ENCODE measurements around the gene CAPN11.

Gene CAPN11

DNA sequence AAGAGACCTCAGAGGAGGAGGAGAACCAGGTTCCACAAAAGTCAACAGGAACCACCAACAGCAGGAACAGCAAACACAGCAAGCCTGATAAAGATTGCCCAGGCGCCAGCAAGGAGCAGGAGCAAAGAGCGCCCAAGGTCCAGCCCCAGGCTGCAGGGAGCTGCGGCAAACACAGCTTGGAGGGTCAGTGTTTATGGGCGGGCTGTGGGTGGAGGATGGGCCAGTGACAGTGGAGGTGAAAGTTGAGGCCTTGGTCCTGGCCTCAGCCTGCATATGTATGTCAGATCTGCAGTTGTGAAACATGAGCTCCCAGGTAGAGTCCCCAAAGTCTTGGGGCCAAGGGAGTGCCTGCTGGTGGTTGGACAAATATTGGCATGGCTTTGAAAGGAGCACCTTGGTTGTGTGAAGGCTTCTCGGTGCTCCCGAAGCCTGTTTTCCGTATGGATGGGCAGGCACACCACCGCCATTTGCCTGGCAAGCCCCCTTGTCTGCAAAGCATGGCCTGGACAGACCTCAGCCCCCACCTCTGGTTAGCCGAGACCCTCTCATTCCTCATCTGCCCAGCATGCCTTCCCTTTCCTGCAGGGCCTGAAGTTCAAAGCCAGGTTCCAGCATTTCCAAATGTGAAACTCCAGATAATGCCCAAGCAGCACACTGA, 2.0 kb upstream of the CAPN11 start:
- peak; percentile 31 for DNase-seq (ENCODE audit: low read depth, low spot score)
- Histone ChIP-seq H3K9me3 (ENCODE audit: control insufficient read depth, insufficient read depth, low read length) (no peaks in the 10 kb centered on the region), H3K27ac (ENCODE audit: low read length) (no peak overlapping the region), H3K36me3 (ENCODE audit: control insufficient read depth, insufficient read depth, low read length) (no peaks in the 10 kb centered on the region), H3K27me3 (ENCODE audit: control insufficient read depth, insufficient read depth, low read length) (no peaks in the 10 kb centered on the region), H3K4me3 (ENCODE audit: low read length) (no peak overlapping the region), H3K4me1 (ENCODE audit: control insufficient read depth, insufficient read depth, low read length) (no peaks in the 10 kb centered on the region; the same call in 1 of the 2 replicates)
- no CpG with 5 or more reads among the region's 9 CpGs for WGBS (ENCODE audit: insufficient coverage, insufficient read length)

DNA sequence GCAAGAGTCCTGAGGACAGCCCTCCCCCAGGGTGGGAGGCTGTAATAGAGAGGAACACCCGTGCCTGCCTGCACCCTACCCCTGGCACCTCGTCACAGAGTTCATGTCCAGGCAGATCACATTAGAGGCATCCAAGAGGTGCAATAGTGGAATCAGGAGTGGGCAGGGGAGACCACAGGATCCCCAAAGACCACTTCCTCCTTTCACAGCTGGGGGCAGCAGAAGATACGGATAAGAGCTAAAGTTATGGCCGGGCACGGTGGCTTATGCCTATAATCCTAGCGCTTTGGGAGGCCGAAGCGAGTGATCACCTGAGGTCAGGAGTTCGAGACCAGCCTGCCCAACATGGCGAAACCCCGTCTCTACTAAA, 1.5 kb upstream of the CAPN11 start:
- no peak overlapping the region for H3K4me3 ChIP-seq (ENCODE audit: low read length)
- H3K9me3 ChIP-seq (ENCODE audit: control insufficient read depth, insufficient read depth, low read length): no peaks in the 10 kb centered on the region
- no CpG with 5 or more reads among the region's 11 CpGs for WGBS (ENCODE audit: insufficient coverage, insufficient read length)
- no peaks in the 10 kb centered on the region for H3K27me3 ChIP-seq (ENCODE audit: control insufficient read depth, insufficient read depth, low read length)
- no peaks in the 10 kb centered on the region for H3K36me3 ChIP-seq (ENCODE audit: control insufficient read depth, insufficient read depth, low read length)
- DNase-seq (ENCODE audit: low read depth, low spot score): no peak
- H3K27ac ChIP-seq (ENCODE audit: low read length): no peak overlapping the region
- no peaks in the 10 kb centered on the region; the same call in 1 of the 2 replicates for H3K4me1 ChIP-seq (ENCODE audit: control insufficient read depth, insufficient read depth, low read length)

DNA sequence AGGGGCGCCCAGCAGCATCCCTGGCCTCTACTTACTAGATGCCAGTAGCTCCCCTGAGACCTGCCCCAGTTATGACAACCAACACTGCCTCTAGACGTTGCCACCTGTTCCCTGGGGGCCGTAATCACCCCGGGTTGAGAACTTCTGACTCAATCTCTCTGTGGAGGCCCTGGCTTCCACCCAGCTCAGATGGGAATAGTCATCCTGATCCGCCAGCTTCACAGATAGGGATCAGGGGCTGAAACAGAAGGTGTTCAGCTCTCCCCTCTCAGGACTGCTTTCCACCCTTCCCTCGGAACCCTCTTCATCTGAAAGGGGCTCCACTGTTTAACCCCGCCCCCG, 3.3 kb downstream of the CAPN11 start:
- H3K4me3 ChIP-seq (ENCODE audit: low read length): no peak overlapping the region
- no peak for DNase-seq (ENCODE audit: low read depth, low spot score)
- no peak overlapping the region for H3K27ac ChIP-seq (ENCODE audit: low read length)
- WGBS (ENCODE audit: insufficient coverage, insufficient read length): no CpG with 5 or more reads among the region's 8 CpGs
- no peaks in the 10 kb centered on the region for H3K9me3 ChIP-seq (ENCODE audit: control insufficient read depth, insufficient read depth, low read length)
- H3K4me1 ChIP-seq (ENCODE audit: control insufficient read depth, insufficient read depth, low read length): peaks cover 11% of the 10 kb centered on the region
- H3K36me3 ChIP-seq (ENCODE audit: control insufficient read depth, insufficient read depth, low read length): no peaks in the 10 kb centered on the region
- no peaks in the 10 kb centered on the region for H3K27me3 ChIP-seq (ENCODE audit: control insufficient read depth, insufficient read depth, low read length)

DNA sequence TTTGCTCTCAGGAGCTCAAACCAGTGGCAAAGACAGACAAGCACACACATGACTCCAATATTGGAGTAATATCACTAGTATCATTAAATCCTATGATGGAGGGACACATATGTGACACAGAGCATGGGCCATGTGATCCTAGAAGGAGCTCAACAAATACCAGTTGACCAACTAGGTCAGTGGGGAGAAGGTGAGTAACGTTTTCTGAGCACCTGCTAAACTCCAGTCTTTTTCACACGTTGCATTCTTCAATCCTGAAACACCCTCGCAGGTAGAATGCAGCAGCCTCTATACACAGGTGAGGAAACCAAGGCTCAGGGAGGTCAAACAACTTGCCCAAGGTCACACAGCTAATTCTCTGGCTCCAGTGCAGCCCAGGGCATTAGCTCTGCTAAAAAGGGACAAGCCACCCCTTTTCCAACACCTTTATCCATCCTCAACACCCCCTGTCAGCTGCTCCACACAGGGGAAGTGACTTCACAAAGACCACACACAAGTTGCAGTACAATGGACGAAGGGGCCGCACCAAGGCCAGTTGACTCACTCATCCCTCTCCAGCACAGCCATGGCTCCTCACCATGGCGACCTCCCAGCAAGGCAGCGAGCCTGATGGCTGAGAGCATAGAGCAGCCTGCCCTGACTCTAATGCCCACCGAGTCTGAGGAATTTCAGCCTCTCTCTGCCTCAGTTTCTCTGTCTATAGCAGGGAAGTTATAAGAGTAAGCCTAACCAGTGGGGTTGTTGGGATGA, 4.4 kb downstream of the CAPN11 start:
- no peaks in the 10 kb centered on the region for H3K9me3 ChIP-seq (ENCODE audit: control insufficient read depth, insufficient read depth, low read length)
- no peaks in the 10 kb centered on the region for H3K36me3 ChIP-seq (ENCODE audit: control insufficient read depth, insufficient read depth, low read length)
- H3K4me3 ChIP-seq (ENCODE audit: low read length): no peak overlapping the region
- DNase-seq (ENCODE audit: low read depth, low spot score): no peak
- no peaks in the 10 kb centered on the region for H3K27me3 ChIP-seq (ENCODE audit: control insufficient read depth, insufficient read depth, low read length)
- H3K27ac ChIP-seq (ENCODE audit: low read length): no peak overlapping the region
- no CpG with 5 or more reads among the region's 8 CpGs for WGBS (ENCODE audit: insufficient coverage, insufficient read length)
- peaks cover 11% of the 10 kb centered on the region for H3K4me1 ChIP-seq (ENCODE audit: control insufficient read depth, insufficient read depth, low read length)

GRCh38 chr6:44166116-44166515, 7.5 kb downstream of the CAPN11 start:
- Histone ChIP-seq H3K9me3 (ENCODE audit: control insufficient read depth, insufficient read depth, low read length) (no peaks in the 10 kb centered on the region), H3K4me1 (ENCODE audit: control insufficient read depth, insufficient read depth, low read length) (peaks cover 11% of the 10 kb centered on the region), H3K4me3 (ENCODE audit: low read length) (no peak overlapping the region), H3K27me3 (ENCODE audit: control insufficient read depth, insufficient read depth, low read length) (no peaks in the 10 kb centered on the region), H3K36me3 (ENCODE audit: control insufficient read depth, insufficient read depth, low read length) (no peaks in the 10 kb centered on the region), H3K27ac (ENCODE audit: low read length) (no peak overlapping the region)
- no peak for DNase-seq (ENCODE audit: low read depth, low spot score)
- no CpG with 5 or more reads among the region's 7 CpGs for WGBS (ENCODE audit: insufficient coverage, insufficient read length)

- Histone ChIP-seq H3K4me1 (ENCODE audit: control insufficient read depth, insufficient read depth, low read length) (peaks cover 11% of the 10 kb centered on the region), H3K4me3 (ENCODE audit: low read length) (no peak overlapping the region), H3K27me3 (ENCODE audit: control insufficient read depth, insufficient read depth, low read length) (no peaks in the 10 kb centered on the region), H3K9me3 (ENCODE audit: control insufficient read depth, insufficient read depth, low read length) (no peaks in the 10 kb centered on the region), H3K27ac (ENCODE audit: low read length) (no peak overlapping the region), H3K36me3 (ENCODE audit: control insufficient read depth, insufficient read depth, low read length) (no peaks in the 10 kb centered on the region)
- WGBS (ENCODE audit: insufficient coverage, insufficient read length): no CpG with 5 or more reads among the region's 16 CpGs
- peak; percentile 37 for DNase-seq (ENCODE audit: low read depth, low spot score)
Observed at GRCh38 chr6:44166591-44167184, 8.1 kb downstream of the CAPN11 start.

DNA sequence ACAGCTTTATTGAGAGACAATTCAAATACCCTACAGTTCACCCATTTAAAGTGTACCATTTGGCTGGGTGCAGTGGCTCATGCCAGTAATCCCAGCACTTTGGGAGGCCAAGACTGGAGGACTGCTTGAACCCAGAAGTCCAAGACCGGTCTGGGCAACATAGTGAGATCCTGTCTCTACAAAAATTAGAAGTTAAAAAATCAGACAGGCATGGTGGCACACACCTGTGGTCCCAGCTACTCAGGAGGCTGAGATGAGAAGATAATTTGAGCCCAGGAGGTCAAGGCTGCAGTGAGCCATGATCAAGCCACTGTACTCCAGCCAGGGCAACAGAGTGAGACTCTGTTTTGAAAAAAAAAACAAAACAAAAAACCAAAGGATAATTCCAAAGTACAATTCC, 8.9 kb downstream of the CAPN11 start:
- H3K4me1 ChIP-seq (ENCODE audit: control insufficient read depth, insufficient read depth, low read length): peaks cover 11% of the 10 kb centered on the region
- no peaks in the 10 kb centered on the region for H3K9me3 ChIP-seq (ENCODE audit: control insufficient read depth, insufficient read depth, low read length)
- H3K27ac ChIP-seq (ENCODE audit: low read length): no peak overlapping the region
- DNase-seq (ENCODE audit: low read depth, low spot score): no peak
- H3K4me3 ChIP-seq (ENCODE audit: low read length): no peak overlapping the region
- no peaks in the 10 kb centered on the region for H3K36me3 ChIP-seq (ENCODE audit: control insufficient read depth, insufficient read depth, low read length)
- no peaks in the 10 kb centered on the region for H3K27me3 ChIP-seq (ENCODE audit: control insufficient read depth, insufficient read depth, low read length)
- WGBS (ENCODE audit: insufficient coverage, insufficient read length): no CpG with 5 or more reads among the region's 1 CpG

- Histone ChIP-seq H3K27ac (ENCODE audit: low read length) (no peak overlapping the region), H3K4me1 (ENCODE audit: control insufficient read depth, insufficient read depth, low read length) (peaks cover 13% of the 10 kb centered on the region)
Observed at GRCh38 chr6:44169154-44169553, 10.5 kb downstream of the CAPN11 start.

GRCh38 chr6:44169886-44170570, 11.4 kb downstream of the CAPN11 start:
- H3K27me3 ChIP-seq (ENCODE audit: control insufficient read depth, insufficient read depth, low read length): no peaks in the 10 kb centered on the region

More at GRCh38 chr6:44169154-44169553, 10.5 kb downstream of the CAPN11 start:
- no peak for DNase-seq (ENCODE audit: low read depth, low spot score)
- Histone ChIP-seq H3K4me3 (ENCODE audit: low read length) (no peak overlapping the region), H3K9me3 (ENCODE audit: control insufficient read depth, insufficient read depth, low read length) (no peaks in the 10 kb centered on the region), H3K27me3 (ENCODE audit: control insufficient read depth, insufficient read depth, low read length) (no peaks in the 10 kb centered on the region), H3K36me3 (ENCODE audit: control insufficient read depth, insufficient read depth, low read length) (no peaks in the 10 kb centered on the region)
- WGBS (ENCODE audit: insufficient coverage, insufficient read length): no CpG with 5 or more reads among the region's 9 CpGs

DNA sequence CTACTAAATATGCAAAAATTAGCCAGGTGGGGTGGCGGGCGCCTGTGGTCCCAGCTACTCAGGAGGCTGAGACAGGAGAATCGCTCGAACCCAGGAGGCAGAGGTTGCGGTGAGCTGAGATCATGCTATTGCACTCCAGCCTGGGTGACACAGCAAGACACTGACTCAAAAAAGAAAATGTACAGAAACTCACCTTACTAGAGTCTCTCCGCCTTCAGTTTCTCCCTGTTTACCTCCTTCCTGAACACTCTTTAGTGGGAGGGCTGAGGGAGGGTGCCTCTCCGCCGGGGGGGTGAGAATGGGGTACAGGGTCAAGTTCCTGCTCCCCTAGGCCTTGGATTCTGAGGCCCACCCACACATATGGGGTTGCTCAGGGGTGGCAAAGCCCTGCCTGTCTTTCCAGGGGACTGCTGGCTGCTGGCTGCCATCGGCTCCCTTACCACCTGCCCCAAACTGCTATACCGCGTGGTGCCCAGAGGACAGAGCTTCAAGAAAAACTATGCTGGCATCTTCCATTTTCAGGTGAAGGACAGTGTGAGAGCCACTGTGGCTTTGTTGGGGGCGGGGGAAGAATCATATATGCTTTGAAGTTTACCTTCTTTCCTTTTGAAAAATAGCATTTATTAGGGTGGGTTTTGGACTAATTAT, 13.4 kb downstream of the CAPN11 start:
- no CpG with 5 or more reads among the region's 12 CpGs for WGBS (ENCODE audit: insufficient coverage, insufficient read length)

More at GRCh38 chr6:44169886-44170570, 11.4 kb downstream of the CAPN11 start:
- H3K4me3 ChIP-seq (ENCODE audit: low read length): no peak overlapping the region
- H3K9me3 ChIP-seq (ENCODE audit: control insufficient read depth, insufficient read depth, low read length): no peaks in the 10 kb centered on the region
- DNase-seq (ENCODE audit: low read depth, low spot score): no peak
- no peak overlapping the region for H3K27ac ChIP-seq (ENCODE audit: low read length)
- H3K4me1 ChIP-seq (ENCODE audit: control insufficient read depth, insufficient read depth, low read length): peaks cover 11% of the 10 kb centered on the region; the same call in 1 of the 2 replicates
- WGBS (ENCODE audit: insufficient coverage, insufficient read length): no CpG with 5 or more reads among the region's 10 CpGs
- no peaks in the 10 kb centered on the region for H3K36me3 ChIP-seq (ENCODE audit: control insufficient read depth, insufficient read depth, low read length)

More for the DNA sequence above, 13.4 kb downstream of the CAPN11 start:
- H3K4me3 ChIP-seq (ENCODE audit: low read length): no peak overlapping the region
- H3K27ac ChIP-seq (ENCODE audit: low read length): no peak overlapping the region
- H3K4me1 ChIP-seq (ENCODE audit: control insufficient read depth, insufficient read depth, low read length): peaks cover 6% of the 10 kb centered on the region
- H3K9me3 ChIP-seq (ENCODE audit: control insufficient read depth, insufficient read depth, low read length): no peaks in the 10 kb centered on the region
- DNase-seq (ENCODE audit: low read depth, low spot score): no peak
- H3K27me3 ChIP-seq (ENCODE audit: control insufficient read depth, insufficient read depth, low read length): no peaks in the 10 kb centered on the region
- H3K36me3 ChIP-seq (ENCODE audit: control insufficient read depth, insufficient read depth, low read length): no peaks in the 10 kb centered on the region

All from iPS DF 6.9 (cell line).